HG02970 (cell line): ENCODE results near the gene LRRC51.
"Not testable (repeated sequence)": the region's sequence is repeated elsewhere in the genome, so short reads cannot be mapped to it uniquely, and the experiment has no call there.

Experiments used
- ATAC-seq: cut with Tn5 transposase; IDR thresholded peaks from one replicate; pipeline ENCODE4 v1.9.1; 2021; ENCODE audit warnings: mild to moderate bottlenecking, moderate library complexity, moderate number of reproducible peaks; ENCODE audit not compliant: unreplicated experiment, low FRiP score

The LRRC51 gene

GRCh38 chr11:72103754-72104167, 23.1 kb downstream of the LRRC51 start:
- ATAC-seq: no peak

DNA sequence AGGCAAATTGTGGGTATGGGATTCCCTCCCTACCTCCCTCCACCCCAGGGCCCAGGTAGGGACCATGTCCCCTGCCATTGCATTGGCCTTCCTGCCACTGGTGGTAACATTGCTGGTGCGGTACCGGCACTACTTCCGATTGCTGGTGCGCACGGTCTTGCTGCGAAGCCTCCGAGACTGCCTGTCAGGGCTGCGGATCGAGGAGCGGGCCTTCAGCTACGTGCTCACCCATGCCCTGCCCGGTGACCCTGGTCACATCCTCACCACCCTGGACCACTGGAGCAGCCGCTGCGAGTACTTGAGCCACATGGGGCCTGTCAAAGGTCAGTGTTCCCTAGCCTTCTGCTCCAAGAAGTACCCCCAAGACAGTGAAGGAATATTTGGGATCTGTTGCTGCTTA, 25.2 kb downstream of the LRRC51 start, which contains the start of gene TOMT:
Gene TOMT, plus strand, starts transcription at position 37 of the 400 bp plus-strand sequence. Its CDS starts 28 bp downstream, at position 65.
- no peak for ATAC-seq

DNA sequence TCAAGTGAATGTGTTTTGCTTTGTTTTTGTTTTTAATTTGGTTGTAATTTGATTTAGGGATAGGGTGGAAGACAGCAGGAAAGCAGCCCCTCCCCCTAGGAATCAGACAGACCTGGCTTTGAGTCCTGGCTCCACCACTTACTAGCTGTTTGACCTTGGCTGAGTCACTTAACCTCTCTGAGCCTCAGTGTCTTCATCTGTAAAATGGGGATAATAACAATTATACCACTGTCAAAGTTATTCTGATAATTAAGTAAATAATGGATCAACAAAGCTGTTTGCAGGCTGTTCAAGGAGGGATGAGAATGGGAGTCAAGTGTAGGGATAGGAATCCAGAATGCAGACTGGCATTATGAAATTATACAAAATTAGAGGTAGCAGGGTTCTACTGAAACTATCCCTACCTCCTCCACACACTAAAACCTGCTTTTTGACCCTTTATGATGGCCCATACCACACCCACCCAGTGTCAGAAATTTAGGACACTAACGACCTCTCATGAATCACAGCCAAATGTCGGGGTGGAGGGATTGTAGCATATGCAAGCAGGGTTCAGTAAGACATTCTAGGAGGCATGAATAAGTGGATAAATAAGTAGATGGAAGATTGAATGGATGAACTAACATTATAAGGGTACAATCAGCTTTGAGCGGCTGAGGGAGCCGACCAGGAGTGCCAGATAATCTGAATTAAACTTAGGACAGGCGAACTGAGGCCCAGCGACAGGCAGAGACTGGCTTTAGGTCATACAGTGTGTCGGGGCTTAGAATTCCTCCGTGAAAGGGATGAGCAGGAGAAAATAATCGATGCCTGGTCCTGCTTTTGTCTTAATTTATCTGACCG, 30.9 kb downstream of the LRRC51 start:
- no peak for ATAC-seq

DNA sequence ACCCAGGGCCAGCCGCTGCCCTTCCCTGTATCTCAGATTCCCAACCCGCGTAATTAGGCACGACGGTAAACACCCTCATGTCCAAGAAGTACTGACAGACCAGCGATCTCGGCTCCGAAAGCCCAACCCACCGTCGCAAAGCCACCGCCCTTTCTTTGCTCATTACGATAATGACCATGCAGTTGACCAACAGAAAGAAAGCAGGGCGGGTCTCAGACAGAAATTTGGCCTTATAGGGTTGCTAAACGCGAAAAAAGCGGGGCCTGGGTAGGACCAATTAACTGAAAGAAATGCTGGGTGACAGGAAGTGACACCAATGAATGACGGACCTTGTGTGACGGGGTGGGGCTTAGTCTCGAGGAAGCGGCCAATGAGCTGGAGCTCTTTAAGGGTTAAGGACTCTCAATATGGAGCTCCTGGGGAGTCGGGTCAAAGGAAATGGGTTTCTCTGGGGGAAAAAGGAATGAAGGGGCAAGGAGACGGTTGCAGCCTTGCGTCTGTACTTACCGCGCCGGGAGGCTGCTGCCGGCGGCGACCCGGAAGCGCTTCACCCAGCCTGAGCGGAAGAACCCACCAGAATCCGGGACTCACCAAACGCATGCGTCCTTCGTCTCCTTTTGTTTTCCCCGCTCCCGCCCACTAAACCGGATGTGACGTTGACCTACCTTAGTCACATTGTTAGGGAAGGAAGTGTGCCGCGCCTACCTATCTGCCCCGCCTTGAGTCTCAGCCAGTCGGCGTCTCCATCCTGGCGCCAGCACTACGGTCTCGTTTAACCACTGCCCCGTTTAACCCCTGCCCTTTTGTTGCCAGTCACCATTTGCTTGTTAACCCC, 31.7 kb downstream of the LRRC51 start, which contains the start of gene ANAPC15:
Gene ANAPC15, minus strand, starts transcription at position 553 of the 835 bp plus-strand sequence. CDS start 1,419 bp downstream, outside the sequence.
- peak; percentile 87 for ATAC-seq

- no peak for ATAC-seq
Measured at GRCh38 chr11:72112978-72113808, 32.5 kb downstream of the LRRC51 start.

DNA sequence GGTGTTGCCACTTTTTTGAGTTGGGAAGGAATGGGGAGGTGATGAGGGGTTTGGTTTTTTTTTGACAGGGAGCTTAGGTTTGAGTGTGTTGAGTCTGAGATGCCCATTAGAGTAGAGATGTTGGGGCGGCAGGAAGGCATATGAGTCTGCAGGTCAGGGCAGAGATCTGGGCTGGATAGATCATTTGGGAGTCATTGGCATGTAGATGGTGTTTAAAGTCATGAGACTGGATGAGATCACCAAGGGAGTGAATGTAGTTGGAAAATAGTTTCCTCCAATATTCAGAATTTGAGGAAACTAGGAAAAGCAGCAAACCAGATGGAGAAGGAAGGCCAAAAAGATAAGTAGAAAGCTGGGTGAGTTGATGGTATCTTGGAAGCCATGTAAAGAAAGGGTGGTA, 33.9 kb downstream of the LRRC51 start:
- no peak for ATAC-seq

DNA sequence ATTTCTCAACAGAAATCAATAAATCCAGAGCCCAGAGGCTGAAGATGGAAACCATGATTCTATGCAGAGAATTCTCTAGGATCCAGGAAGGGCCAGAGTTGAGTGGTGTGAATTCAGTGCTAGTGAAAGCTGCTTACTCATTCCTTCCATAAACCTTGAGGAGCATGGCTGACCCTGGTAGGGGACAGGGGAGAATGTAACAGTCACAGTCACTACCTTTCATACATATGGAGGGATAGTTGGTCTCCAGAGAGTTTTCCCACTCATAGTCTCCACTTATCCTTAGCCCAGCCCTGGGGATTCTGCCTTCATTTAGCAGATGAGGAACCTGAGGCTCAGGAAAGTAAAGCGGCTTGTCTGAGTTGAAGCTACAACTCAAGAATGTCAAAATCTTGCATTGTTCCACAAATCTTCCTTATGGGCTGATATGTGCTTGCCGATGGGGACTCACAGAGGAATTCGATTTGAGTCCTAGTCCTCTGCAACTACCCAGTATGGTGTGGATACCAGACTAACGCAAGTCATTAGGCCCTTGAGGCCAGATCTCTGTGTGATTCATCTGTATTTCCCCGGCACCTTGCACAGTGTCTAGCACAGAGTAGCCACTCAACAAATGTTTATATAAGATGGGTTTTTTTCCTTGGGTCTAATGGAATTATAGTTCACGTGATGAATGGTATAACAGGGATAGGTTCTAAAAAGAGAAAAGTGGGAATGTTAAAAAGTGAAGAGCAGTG, 35.5 kb downstream of the LRRC51 start:
- ATAC-seq: no peak

- ATAC-seq: no peak
Measured at GRCh38 chr11:72119198-72119597, 38.5 kb downstream of the LRRC51 start.

GRCh38 chr11:72120930-72121329, 40.3 kb downstream of the LRRC51 start:
- ATAC-seq: no peak

DNA sequence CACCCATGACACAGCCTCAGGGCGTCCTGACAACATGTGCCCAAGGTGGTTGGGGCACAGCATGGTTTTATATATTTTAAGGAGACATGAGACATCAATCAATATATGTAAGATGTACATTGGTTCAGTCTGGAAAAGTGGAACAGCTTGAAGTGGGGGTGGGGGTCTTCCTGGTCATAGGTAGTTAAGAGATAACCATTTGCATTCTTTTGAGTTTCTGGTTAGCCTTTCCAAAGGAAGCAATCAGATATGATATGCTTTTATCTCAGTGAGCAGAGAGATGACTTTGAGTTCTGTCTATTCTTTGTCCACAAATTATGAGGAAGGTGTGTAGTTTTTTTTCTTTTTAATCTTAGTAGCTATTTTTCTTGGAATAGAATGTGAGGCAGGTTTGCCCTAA, 42.0 kb downstream of the LRRC51 start:
- no peak for ATAC-seq

DNA sequence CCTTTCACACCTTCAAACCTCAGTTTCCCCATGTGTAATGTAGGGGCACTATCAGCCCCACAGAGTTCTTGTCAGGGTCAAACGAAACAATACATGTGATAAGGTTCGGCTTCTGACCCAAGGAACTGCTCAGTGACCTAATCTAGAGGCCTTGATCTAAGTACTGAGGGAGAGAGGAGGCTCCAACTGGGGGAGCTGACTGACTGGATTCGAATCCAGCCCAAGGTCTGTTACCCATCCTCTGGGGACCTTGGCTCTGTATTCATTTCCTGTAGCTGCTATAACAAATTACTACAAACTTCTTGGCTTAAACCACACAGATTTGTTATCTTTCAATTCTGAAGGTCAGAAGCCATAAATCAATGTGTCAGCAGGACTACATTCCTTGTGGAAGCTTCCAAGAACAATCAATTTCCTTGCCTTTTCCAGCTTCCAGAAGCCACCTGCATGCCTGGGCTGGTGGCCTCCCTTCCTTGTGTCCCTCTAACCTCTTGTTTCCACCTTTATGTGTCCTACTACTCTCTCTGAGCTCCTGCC, 42.5 kb downstream of the LRRC51 start:
- ATAC-seq: no peak

DNA sequence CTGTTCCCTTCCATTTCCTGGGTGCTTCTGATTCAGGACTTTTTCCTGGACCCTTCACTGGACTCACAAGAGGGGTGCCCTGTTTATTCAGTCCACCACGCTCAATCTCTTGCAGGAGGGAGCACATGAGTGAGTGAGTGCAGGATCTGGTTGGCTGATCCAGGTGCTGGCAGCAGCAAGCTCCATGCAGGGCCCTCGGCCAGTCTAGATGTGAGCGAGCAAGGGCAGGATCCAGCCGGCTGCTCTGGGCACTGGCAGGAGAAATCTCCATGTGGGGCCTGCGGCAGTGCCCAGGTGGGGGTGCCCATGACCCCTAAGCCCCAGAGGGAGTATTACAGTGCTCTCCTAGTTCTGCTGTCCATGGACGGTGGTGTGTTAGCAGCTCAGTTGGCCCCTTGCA, 43.4 kb downstream of the LRRC51 start:
- no peak for ATAC-seq

- ATAC-seq: no peak
Measured at GRCh38 chr11:72125956-72126355, 45.3 kb downstream of the LRRC51 start.

- ATAC-seq: no peak
Measured at GRCh38 chr11:72127923-72128322, 47.3 kb downstream of the LRRC51 start.

- ATAC-seq: no peak
Measured at GRCh38 chr11:72129381-72129780, 48.7 kb downstream of the LRRC51 start.

DNA sequence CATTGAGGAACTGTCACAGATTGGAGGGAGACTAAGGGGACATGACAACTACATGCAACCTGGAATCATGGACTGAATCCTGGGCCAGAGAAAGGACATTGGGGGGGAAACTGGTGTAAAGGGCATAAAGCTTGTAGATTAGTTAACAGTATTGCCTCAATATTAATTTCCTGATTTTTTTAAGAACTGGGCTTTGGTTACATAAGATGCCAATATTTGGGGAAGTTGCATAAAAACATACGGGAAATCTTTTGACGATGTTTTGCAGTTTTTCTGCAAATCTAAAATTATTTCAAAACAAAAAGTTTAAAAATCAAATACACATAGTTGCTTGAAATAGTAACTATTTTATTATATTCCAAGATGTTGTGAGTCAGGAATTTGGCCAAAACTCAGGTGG, 52.0 kb downstream of the LRRC51 start:
- ATAC-seq: no peak

- not testable (repeated sequence) for ATAC-seq
Measured at GRCh38 chr11:72135473-72135872, 54.8 kb downstream of the LRRC51 start, which contains the start of gene FOLR3. Gene FOLR3 (plus strand): TSS chr11:72135725. CDS start chr11:72135953, 228 bp downstream.

DNA sequence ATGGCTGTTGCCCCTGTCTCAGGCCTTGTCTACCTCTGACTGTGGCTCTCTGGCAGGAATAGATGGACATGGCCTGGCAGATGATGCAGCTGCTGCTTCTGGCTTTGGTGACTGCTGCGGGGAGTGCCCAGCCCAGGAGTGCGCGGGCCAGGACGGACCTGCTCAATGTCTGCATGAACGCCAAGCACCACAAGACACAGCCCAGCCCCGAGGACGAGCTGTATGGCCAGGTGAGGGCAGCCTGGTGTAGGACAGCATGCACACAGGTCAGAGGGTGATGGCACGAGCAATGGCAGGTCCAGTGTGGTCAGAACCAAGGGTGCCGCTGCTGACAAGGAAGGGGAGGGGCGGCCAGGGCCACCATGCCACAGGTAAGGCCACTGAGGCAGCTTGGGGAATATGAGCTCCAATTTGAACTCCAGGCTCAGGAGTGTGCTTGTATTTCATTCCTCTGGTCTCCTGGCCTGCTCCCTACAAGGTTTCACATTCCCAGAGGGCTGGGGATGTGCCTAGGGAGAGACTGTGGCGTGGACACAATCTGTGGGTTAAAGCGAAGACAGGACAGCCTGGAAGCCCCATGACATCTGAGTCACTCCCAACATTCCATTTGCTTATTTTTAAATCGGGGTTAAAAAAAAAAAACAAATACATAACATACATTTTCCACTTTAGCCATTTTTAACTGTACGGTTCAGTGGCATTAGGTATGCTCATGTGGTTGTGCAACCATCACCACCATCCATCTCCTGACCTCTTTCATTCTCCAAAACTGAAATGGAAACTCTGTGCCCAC, 55.4 kb downstream of the LRRC51 start:
- ATAC-seq: no peak
